Measurements from ENCODE around the gene AKR1B1.

AKR1B1 gene

GRCh38 chr7:134444198-134444960 lies 14.5 kb downstream of the AKR1B1 start:
- no peak for DNase-seq (ENCODE audit: low read depth)

GRCh38 chr7:134443396-134444070 lies 15.4 kb downstream of the AKR1B1 start:
- DNase-seq (ENCODE audit: low read depth) = no peak

GRCh38 chr7:134442441-134443220 lies 16.3 kb downstream of the AKR1B1 start:
- no peak for DNase-seq (ENCODE audit: low read depth)

GRCh38 chr7:134441264-134441663 lies 17.6 kb downstream of the AKR1B1 start:
- DNase-seq (ENCODE audit: low read depth) = no peak

- DNase-seq (ENCODE audit: low read depth) = no peak
Measured at GRCh38 chr7:134440476-134440875, 18.4 kb downstream of the AKR1B1 start.

- DNase-seq (ENCODE audit: low read depth) = no peak
Measured at GRCh38 chr7:134440067-134440466, 18.8 kb downstream of the AKR1B1 start.

- no peak for DNase-seq (ENCODE audit: low read depth)
Measured at GRCh38 chr7:134438946-134439345, 20.0 kb downstream of the AKR1B1 start.

GRCh38 chr7:134435161-134435920 lies 23.6 kb downstream of the AKR1B1 start:
- no peak for DNase-seq (ENCODE audit: low read depth)

- DNase-seq (ENCODE audit: low read depth) = no peak
Measured at GRCh38 chr7:134434701-134435100, 24.2 kb downstream of the AKR1B1 start.

GRCh38 chr7:134433430-134433829 lies 25.5 kb downstream of the AKR1B1 start:
- DNase-seq (ENCODE audit: low read depth) = no peak

- peak; percentile 91 for DNase-seq (ENCODE audit: low read depth)
Measured at GRCh38 chr7:134432296-134433152, 26.4 kb downstream of the AKR1B1 start.

GRCh38 chr7:134431815-134432214 lies 27.1 kb downstream of the AKR1B1 start:
- DNase-seq (ENCODE audit: low read depth) = no peak

- no peak for DNase-seq (ENCODE audit: low read depth)
Measured at GRCh38 chr7:134429481-134429880, 29.4 kb downstream of the AKR1B1 start.

- DNase-seq (ENCODE audit: low read depth) = no peak
Measured at GRCh38 chr7:134428942-134429341, 30.0 kb downstream of the AKR1B1 start.

- DNase-seq (ENCODE audit: low read depth) = no peak
Measured at GRCh38 chr7:134427896-134428295, 31.0 kb downstream of the AKR1B1 start.

- DNase-seq (ENCODE audit: low read depth) = no peak
Measured at GRCh38 chr7:134425777-134426176, 33.1 kb downstream of the AKR1B1 start.

- DNase-seq (ENCODE audit: low read depth) = no peak
Measured at GRCh38 chr7:134422638-134423037, 36.3 kb downstream of the AKR1B1 start.

- no peak for DNase-seq (ENCODE audit: low read depth)
Measured at GRCh38 chr7:134422008-134422407, 36.9 kb downstream of the AKR1B1 start.

GRCh38 chr7:134420424-134421125 lies 38.3 kb downstream of the AKR1B1 start:
- peak; percentile 43 for DNase-seq (ENCODE audit: low read depth)

- no peak for DNase-seq (ENCODE audit: low read depth)
Measured at GRCh38 chr7:134419875-134420274, 39.0 kb downstream of the AKR1B1 start.
